Erythroblast (primary cell): Measurements from ENCODE around the gene EEFSEC.

Source experiments
- GATA1 ChIP-seq: IDR thresholded peaks from 2 replicates; pipeline ENCODE4 v1.6.1; 2011; ENCODE audit warnings: low read depth, mild to moderate bottlenecking, control low read depth, low read length, moderate library complexity
- POLR2A ChIP-seq: IDR thresholded peaks from 2 replicates; pipeline ENCODE4 v1.6.1; 2011; ENCODE audit warnings: mild to moderate bottlenecking, low read length

- TF ChIP-seq GATA1 (no peak), POLR2A (no peak)
Measured at GRCh38 chr3:128447561-128448013, 294.3 kb downstream of the EEFSEC start.
